NCI-H446 treated with DMSO at 0.1 percent for 48 hours (cell line): ENCODE data around the gene SYNE4.
A peak's percentile ranks its signal among the peaks of the same experiment; 100 is the strongest.
"Not testable (repeated sequence)": the region's sequence is repeated elsewhere in the genome, so short reads cannot be mapped to it uniquely, and the experiment has no call there.

Source experiments
- DNase-seq: peaks from one replicate; lab custom pipeline; 2025; lab: John Stamatoyannopoulos, UW

The SYNE4 gene

GRCh38 chr19:35990771-35991730 is 17.6 kb downstream of the SYNE4 start:
- DNase-seq = no peak

GRCh38 chr19:35990156-35990555 is 18.5 kb downstream of the SYNE4 start:
- no peak for DNase-seq

- no peak for DNase-seq
These were observed 19.8 kb downstream of the SYNE4 start for GRCh38 chr19:35988824-35989223.

- no peak for DNase-seq
These were observed 21.1 kb downstream of the SYNE4 start for GRCh38 chr19:35987571-35987896.

GRCh38 chr19:35986664-35987570 is 21.7 kb downstream of the SYNE4 start:
- no peak for DNase-seq

GRCh38 chr19:35986111-35986510 is 22.5 kb downstream of the SYNE4 start:
- no peak for DNase-seq

GRCh38 chr19:35983177-35983576 is 25.4 kb downstream of the SYNE4 start:
- DNase-seq = no peak

GRCh38 chr19:35980997-35981396 is 27.6 kb downstream of the SYNE4 start:
- DNase-seq = not testable (repeated sequence)

- DNase-seq = no peak
These were observed 29.7 kb downstream of the SYNE4 start for GRCh38 chr19:35978832-35979365.

GRCh38 chr19:35978271-35978670 is 30.3 kb downstream of the SYNE4 start:
- DNase-seq = no peak

- peak; percentile 61 for DNase-seq
These were observed 31.0 kb downstream of the SYNE4 start for GRCh38 chr19:35977446-35978222.

- DNase-seq = no peak
These were observed 32.9 kb downstream of the SYNE4 start for GRCh38 chr19:35975608-35976214.

GRCh38 chr19:35973487-35973886 is 35.1 kb downstream of the SYNE4 start:
- DNase-seq = no peak

GRCh38 chr19:35966771-35967170 is 41.8 kb downstream of the SYNE4 start:
- no peak for DNase-seq

- no peak for DNase-seq
These were observed 45.1 kb downstream of the SYNE4 start for GRCh38 chr19:35963514-35963913.

GRCh38 chr19:35960432-35960972 is 48.1 kb downstream of the SYNE4 start:
- no peak for DNase-seq

GRCh38 chr19:35959968-35960320 is 48.7 kb downstream of the SYNE4 start:
- no peak for DNase-seq

GRCh38 chr19:35959040-35959967 is 49.3 kb downstream of the SYNE4 start:
- no peak for DNase-seq

- no peak for DNase-seq
These were observed 50.0 kb downstream of the SYNE4 start for GRCh38 chr19:35958660-35959039.

- not testable (repeated sequence) for DNase-seq
These were observed 51.2 kb downstream of the SYNE4 start for GRCh38 chr19:35957411-35957810.
